GM21526 (cell line): ENCODE measurements around the gene CCDC14.
A peak's percentile ranks its signal among the peaks of the same experiment; 100 is the strongest.
"Not testable (repeated sequence)": the region's sequence is repeated elsewhere in the genome, so short reads cannot be mapped to it uniquely, and the experiment has no call there.

Experiments
- ATAC-seq: cut with Tn5 transposase; IDR thresholded peaks from one replicate; pipeline ENCODE4 v1.9.1; 2021; ENCODE audit warnings: moderate library complexity; ENCODE audit not compliant: unreplicated experiment, low FRiP score

CCDC14 gene

GRCh38 chr3:123960781-123961507 lies at the start of gene CCDC14:
Gene CCDC14, minus strand, starts transcription at chr3:123961229. Its CDS starts 56 bp downstream, at chr3:123961173.
- ATAC-seq: peak; percentile 73

GRCh38 chr3:124008321-124008720 lies 47.3 kb upstream of the CCDC14 start:
- ATAC-seq: not testable (repeated sequence)

GRCh38 chr3:124007186-124007585 lies 46.2 kb upstream of the CCDC14 start:
- ATAC-seq: no peak

GRCh38 chr3:124002405-124003079 lies 41.5 kb upstream of the CCDC14 start:
- not testable (repeated sequence) for ATAC-seq

GRCh38 chr3:124001366-124001765 lies 40.3 kb upstream of the CCDC14 start:
- ATAC-seq: not testable (repeated sequence)

GRCh38 chr3:123997543-123997942 lies 36.5 kb upstream of the CCDC14 start:
- ATAC-seq: no peak

- no peak for ATAC-seq
These were observed 32.8 kb upstream of the CCDC14 start for GRCh38 chr3:123993818-123994217.

GRCh38 chr3:123991730-123992588 lies 30.9 kb upstream of the CCDC14 start, which contains the start of gene ROPN1:
Gene ROPN1, minus strand, starts transcription at chr3:123992124. Its CDS starts 11,643 bp downstream, at chr3:123980481.
- not testable (repeated sequence) for ATAC-seq

- no peak for ATAC-seq
These were observed 25.4 kb upstream of the CCDC14 start for GRCh38 chr3:123986427-123986826.

- no peak for ATAC-seq
These were observed 23.9 kb upstream of the CCDC14 start for GRCh38 chr3:123984957-123985356.

- ATAC-seq: no peak
These were observed 23.3 kb upstream of the CCDC14 start for GRCh38 chr3:123984350-123984749.

GRCh38 chr3:123981317-123981716 lies 20.3 kb upstream of the CCDC14 start:
- not testable (repeated sequence) for ATAC-seq

- no peak for ATAC-seq
These were observed 19.5 kb upstream of the CCDC14 start for GRCh38 chr3:123980539-123980938.

GRCh38 chr3:123979525-123980501 lies 18.8 kb upstream of the CCDC14 start:
- not testable (repeated sequence) for ATAC-seq

- ATAC-seq: not testable (repeated sequence)
These were observed 15.9 kb upstream of the CCDC14 start for GRCh38 chr3:123976904-123977303.

- not testable (repeated sequence) for ATAC-seq
These were observed 15.3 kb upstream of the CCDC14 start for GRCh38 chr3:123976181-123976898.

GRCh38 chr3:123975030-123975429 lies 14.0 kb upstream of the CCDC14 start:
- ATAC-seq: not testable (repeated sequence)

- no peak for ATAC-seq
These were observed 10.4 kb upstream of the CCDC14 start for GRCh38 chr3:123971406-123971805.

- not testable (repeated sequence) for ATAC-seq
These were observed 6.2 kb upstream of the CCDC14 start for GRCh38 chr3:123967260-123967659.
